Measurements from ENCODE around the gene PON2. TPM values are rescaled to one million over a fixed set of nuclear protein-coding genes. Genes with fewer than 3 reads are reported as not detected.

Gene PON2
- total RNA-seq, 1 experiment from 2014 or later, result 73.7 TPM

GRCh38 chr7:95404316-95404865 is 30.4 kb downstream of the PON2 start:
- DNase-seq, result no peak
- TF ChIP-seq CTCF (IDR thresholded peaks at IDR 0.05; ENCODE audit: unreplicated experiment), result no peak
- CTCF ChIA-PET, result no interaction called here
- Mint-ChIP-seq H3K27ac (ENCODE audit: unreplicated experiment) (no peak overlapping the region), H3K4me3 (ENCODE audit: low read depth, unreplicated experiment) (no peak overlapping the region), H3K4me1 (ENCODE audit: low read depth, unreplicated experiment) (peaks cover 13% of the 10 kb centered on the region), H3K9me3 (ENCODE audit: low read depth, unreplicated experiment) (no peaks in the 10 kb centered on the region), H3K27me3 (ENCODE audit: unreplicated experiment) (no peaks in the 10 kb centered on the region), H3K36me3 (ENCODE audit: insufficient read depth, unreplicated experiment) (peaks cover 13% of the 10 kb centered on the region)
- BruUV-seq (replicated peaks), result no TSS peak
- intact Hi-C loops (cut with micrococcal nuclease; ENCODE audit: unreplicated experiment), result no loop called here

GRCh38 chr7:95398155-95398940 is 36.5 kb downstream of the PON2 start:
- Mint-ChIP-seq H3K9me3 (ENCODE audit: low read depth, unreplicated experiment) (peaks cover 2% of the 10 kb centered on the region), H3K27me3 (ENCODE audit: unreplicated experiment) (no peaks in the 10 kb centered on the region), H3K4me3 (ENCODE audit: low read depth, unreplicated experiment) (peak overlapping the region; percentile 85), H3K27ac (ENCODE audit: unreplicated experiment) (no peak overlapping the region), H3K4me1 (ENCODE audit: low read depth, unreplicated experiment) (peaks cover 35% of the 10 kb centered on the region), H3K36me3 (ENCODE audit: insufficient read depth, unreplicated experiment) (peaks cover 22% of the 10 kb centered on the region)
- intact Hi-C loops (cut with micrococcal nuclease; ENCODE audit: unreplicated experiment), result no loop called here
- CTCF ChIA-PET, result no interaction called here
- no TSS peak for BruUV-seq (replicated peaks)
- DNase-seq, result no peak
- no peak for TF ChIP-seq CTCF (IDR thresholded peaks at IDR 0.05; ENCODE audit: unreplicated experiment)

- Mint-ChIP-seq H3K9me3 (ENCODE audit: low read depth, unreplicated experiment) (peaks cover 2% of the 10 kb centered on the region), H3K27me3 (ENCODE audit: unreplicated experiment) (no peaks in the 10 kb centered on the region), H3K27ac (ENCODE audit: unreplicated experiment) (peak overlapping the region; percentile 43), H3K4me3 (ENCODE audit: low read depth, unreplicated experiment) (peak overlapping the region; percentile 85), H3K4me1 (ENCODE audit: low read depth, unreplicated experiment) (peaks cover 35% of the 10 kb centered on the region), H3K36me3 (ENCODE audit: insufficient read depth, unreplicated experiment) (peaks cover 22% of the 10 kb centered on the region)
- no peak for TF ChIP-seq CTCF (IDR thresholded peaks at IDR 0.05; ENCODE audit: unreplicated experiment)
- no TSS peak for BruUV-seq (replicated peaks)
- no peak for DNase-seq
- CTCF ChIA-PET, result interaction anchor here (2.3 kb wide), 1 partner anchor 80 kb away, joined by 27 read pairs; no protein-coding TSS in a partner anchor
- intact Hi-C loops (cut with micrococcal nuclease; ENCODE audit: unreplicated experiment), result loop anchor here (2.0 kb wide), 1 partner anchor 79 kb away; no protein-coding TSS in a partner anchor
Observed at GRCh38 chr7:95397381-95397780, 37.4 kb downstream of the PON2 start.

- Mint-ChIP-seq H3K36me3 (ENCODE audit: insufficient read depth, unreplicated experiment) (peaks cover 22% of the 10 kb centered on the region), H3K4me3 (ENCODE audit: low read depth, unreplicated experiment) (peak within 1 kb of the TSS; percentile 85), H3K27me3 (ENCODE audit: unreplicated experiment) (no peaks in the 10 kb centered on the region), H3K4me1 (ENCODE audit: low read depth, unreplicated experiment) (peaks cover 35% of the 10 kb centered on the region), H3K9me3 (ENCODE audit: low read depth, unreplicated experiment) (peaks cover 2% of the 10 kb centered on the region), H3K27ac (ENCODE audit: unreplicated experiment) (peak within 1 kb of the TSS; percentile 77)
- peak; percentile 60 for TF ChIP-seq CTCF (IDR thresholded peaks at IDR 0.05; ENCODE audit: unreplicated experiment)
- DNase-seq, result peak; percentile 58
- intact Hi-C loops (cut with micrococcal nuclease; ENCODE audit: unreplicated experiment), result loop anchor here (2.0 kb wide), 1 partner anchor 80 kb away; no protein-coding TSS in a partner anchor
- BruUV-seq (replicated peaks), result TSS peak; percentile 52
- CTCF ChIA-PET, result interaction anchor here (0.6 to 2.3 kb wide), 8 partner anchors 14 to 903 kb away, joined by 3 to 27 read pairs (median 3); no protein-coding TSS in a partner anchor
Observed at GRCh38 chr7:95396136-95397032, 38.4 kb downstream of the PON2 start, which contains the start of gene PON3. PON3 (minus strand) TSS chr7:95396375; CDS start chr7:95396350, 25 bp downstream.
